Left lobe of liver (tissue), 2 donors: ENCODE data around the gene ATP6V1B1. TPM values are rescaled to one million over a fixed set of nuclear protein-coding genes. Genes with fewer than 3 reads are reported as not detected.

Source experiments
- ATAC-seq: fragments of 200-7000 bp; cut with Tn5 transposase; one replicate; pipeline ENCODE4 v1.9.1; 2020; ENCODE audit warnings: mild to moderate bottlenecking, moderate library complexity
- DNase-seq: peaks from one replicate; pipeline ENCODE4 v3.0.0-alpha.2; 2020; ENCODE audit warnings: low spot score
- total RNA-seq: library from RNA; stranded (reverse); gene quantifications from one replicate; pipeline ENCODE4 v1.2.1, GENCODE V29; 2021
- donor health status: DM: no; HTN: no; CAD: no; lungs with moderate emphysema.
- donor health status: DM: no; HTN: yes; CAD: no.

The ATP6V1B1 gene
- total RNA-seq, 1 donor from 2014 or later, result not detected

DNA sequence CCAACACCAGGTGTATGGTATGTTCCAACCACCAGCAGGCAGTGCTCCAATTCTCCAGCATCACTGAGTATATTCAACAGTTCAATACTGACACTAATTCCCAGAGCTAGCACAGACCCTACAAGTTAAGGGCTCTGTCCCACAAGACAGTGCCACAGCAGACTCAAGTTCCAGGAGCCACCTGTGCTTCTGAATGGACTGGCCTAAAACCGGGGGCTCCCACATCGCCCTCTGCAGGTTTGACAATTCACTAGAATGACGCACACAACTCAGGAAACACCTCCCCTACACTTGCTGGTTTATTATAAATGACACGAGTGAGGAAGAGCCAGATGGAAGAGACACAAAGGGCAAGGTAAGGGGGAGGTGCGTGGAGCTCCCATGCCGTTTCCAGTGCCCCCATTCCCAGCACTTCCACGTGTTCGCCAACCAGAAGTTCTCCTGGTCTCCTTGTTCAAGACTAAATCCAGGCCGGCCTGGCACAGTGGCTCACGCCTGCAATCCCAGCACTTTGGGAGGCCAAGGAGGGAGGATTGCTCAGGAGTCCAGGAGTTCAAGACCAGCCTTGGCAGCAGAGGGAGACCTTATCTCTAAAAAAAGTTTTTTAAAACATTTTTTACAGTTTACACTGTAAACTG is 12.2 kb upstream of the ATP6V1B1 start:
- ATAC-seq, result no peak
- DNase-seq, result no peak

DNA sequence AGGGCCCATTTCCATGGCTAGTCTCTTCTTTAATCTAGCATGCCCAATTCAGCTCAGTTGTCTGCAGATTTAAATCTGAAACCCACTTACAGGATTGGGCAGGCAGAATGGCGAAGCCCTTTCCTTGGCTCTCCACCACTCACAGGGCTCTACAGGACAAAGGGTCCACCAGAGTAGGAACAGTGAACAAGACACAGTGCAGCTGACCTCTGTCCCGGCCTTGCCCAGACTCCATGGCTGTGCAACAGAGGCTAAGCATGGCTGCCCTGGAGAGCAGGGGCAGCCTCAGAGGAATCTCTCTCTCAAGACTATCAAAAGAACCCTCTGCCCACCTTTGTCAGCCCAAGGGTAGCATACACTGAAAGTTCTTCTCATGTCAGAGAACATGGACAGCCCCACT is 9.7 kb upstream of the ATP6V1B1 start:
- ATAC-seq (no peak), DNase-seq (peak; percentile 18)

DNA sequence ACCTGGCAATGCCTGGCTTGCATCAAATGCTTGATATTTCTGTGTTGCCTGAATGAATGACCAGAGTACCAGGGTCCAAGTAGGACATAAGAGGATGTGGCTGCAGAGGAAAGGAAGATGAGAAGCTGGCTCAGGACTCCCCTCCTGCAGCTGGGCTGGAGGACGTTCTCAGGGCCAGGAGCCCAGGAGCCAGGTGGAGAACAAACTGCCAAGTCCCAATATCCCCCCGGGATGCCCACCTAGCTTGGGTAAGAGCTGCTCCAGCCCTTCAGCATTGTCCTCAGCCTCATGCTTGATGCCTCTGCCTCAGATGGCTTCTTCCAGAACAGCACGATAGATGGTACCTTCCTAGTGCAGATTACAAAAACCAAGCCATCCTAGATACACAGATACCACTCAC is 8.6 kb upstream of the ATP6V1B1 start:
- ATAC-seq, result no peak
- DNase-seq, result peak; percentile 31

DNA sequence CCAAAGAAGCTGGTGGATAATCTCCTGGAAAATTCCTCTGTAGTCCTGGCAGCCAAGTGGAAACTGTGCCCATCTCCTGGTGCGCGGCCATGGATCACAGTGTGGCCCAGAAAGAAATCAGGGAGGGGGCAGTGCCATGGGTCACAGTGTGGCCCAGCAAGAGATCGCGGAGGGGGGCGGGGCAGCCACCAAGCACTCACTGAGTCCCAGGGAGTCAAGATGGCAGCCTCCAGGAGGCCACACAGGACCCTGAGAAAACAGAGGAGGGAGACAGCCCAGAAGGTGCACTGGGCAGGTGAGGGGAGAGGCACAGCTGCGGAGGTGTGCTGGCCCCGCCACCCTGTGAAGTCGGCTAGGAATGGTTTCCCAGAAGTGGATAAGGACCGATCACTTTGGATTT is 8.1 kb upstream of the ATP6V1B1 start:
- ATAC-seq (no peak), DNase-seq (peak; percentile 29)

DNA sequence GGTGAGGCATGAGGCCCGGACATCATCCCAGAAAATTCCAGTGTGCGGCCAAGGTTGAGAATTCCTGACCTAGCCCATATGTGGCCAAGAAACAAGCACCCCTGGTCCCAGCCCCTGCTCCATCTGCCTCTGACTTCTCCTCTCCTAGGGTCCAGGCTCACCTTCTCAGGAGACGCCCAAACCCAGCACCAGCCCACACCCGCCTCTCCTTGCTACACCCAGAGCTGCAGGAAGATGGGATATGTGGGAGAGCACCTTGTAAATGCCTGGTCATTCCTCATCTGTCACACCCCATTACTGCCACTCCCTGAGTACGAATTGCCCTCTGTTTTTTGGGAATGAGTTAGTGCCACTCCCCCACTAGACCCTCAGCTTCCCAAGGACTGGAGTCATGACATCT is 7.3 kb upstream of the ATP6V1B1 start:
- ATAC-seq, result no peak
- DNase-seq, result peak; percentile 24

DNA sequence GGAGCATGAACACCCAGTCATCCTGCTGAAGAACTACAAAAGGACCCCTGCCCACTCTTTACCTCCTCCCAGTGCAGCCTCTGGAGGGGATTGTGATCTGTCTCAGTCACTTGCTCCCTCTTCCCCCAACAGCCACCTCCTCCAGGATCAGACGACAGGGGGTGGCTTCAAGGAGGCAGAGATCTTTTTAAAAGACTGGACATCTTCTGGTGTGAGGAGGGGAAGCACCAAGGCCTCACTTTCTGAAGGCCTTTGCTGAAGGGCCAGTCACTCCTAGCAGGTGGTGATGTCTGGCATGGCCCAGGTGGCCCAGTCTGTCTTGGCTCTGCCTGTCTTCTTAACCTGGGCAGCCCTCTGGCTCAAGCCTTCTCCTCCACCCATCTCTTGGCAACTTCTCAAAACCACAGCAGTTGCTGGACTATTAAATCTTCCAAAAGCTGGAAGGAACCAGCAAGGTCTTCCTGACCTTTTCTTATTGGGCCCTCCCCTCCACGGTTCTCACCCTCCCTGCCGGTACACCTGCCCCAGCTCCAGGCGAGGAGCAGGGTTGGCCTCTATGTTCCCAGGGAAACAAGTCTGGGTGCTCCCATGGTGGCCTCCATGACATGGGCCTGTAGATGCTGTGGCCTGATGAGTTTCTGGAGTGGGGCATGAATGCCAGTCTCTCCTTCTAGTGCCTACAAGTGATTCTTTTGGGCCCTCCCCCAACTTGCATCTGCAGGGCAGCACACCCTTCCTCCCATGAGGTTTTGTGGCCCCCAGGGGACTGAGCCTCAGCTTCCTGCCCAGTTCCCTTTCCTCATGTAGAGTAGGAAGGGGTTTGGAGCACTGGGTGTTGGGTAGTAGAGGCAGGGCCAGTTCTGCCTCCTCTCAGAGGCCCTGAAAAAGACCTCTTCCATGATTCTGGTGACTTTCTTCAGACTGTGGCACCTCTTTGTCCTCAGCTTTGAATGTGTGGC is 5.0 kb upstream of the ATP6V1B1 start:
- DNase-seq (peak; percentile 16), ATAC-seq (no peak)

DNA sequence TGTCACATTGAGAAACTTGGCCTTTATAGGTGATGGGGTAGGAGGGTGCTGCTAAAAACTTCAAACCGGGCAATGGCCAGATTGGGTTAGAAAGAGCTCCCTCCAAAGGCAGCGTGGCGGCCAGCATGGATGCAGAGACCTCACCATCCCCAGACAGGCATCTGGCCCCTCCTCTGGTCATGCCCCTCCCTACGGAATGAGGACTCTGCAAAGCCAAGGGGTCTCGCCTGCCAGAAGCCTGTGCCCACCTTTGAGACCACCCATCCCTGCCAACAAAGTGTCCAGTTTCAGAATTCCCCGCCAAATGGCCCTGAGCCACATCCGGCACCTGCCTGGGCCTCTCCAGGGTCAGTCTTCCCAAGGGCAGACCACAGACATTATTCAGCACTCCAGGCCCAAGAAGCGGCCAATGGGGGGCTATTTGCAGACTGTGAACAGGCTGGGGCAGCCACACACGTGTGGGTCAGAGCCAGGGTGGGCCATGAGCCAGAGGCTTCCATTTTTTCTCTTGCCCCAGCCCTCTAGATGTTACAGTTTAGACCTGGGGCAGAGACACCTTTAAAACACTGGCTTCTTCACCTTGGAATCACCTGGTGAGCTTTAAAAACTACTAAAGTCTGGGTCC is 4.2 kb upstream of the ATP6V1B1 start:
- ATAC-seq, result no peak
- DNase-seq, result peak; percentile 38

DNA sequence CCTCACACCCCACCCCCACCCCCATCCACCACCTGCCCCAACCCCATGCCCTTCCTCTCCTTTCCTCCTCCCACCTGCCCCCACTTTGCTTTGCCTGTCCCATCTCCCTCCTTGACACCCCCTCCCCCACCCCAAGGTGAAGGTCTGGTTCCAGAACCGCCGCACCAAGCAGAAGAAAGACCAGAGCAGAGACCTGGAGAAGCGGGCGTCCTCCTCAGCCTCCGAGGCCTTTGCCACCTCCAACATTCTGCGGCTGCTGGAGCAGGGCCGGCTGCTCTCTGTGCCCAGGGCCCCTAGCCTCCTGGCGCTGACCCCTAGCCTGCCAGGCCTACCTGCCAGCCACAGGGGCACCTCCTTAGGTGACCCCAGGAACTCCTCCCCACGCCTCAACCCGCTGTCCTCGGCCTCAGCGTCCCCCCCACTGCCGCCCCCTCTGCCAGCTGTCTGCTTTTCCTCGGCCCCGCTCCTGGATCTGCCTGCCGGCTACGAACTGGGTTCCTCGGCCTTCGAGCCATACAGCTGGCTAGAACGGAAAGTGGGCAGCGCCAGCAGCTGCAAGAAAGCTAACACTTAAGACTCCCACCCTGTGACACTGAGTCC is 3.0 kb upstream of the ATP6V1B1 start:
- DNase-seq (peak; percentile 32), ATAC-seq (no peak)

DNA sequence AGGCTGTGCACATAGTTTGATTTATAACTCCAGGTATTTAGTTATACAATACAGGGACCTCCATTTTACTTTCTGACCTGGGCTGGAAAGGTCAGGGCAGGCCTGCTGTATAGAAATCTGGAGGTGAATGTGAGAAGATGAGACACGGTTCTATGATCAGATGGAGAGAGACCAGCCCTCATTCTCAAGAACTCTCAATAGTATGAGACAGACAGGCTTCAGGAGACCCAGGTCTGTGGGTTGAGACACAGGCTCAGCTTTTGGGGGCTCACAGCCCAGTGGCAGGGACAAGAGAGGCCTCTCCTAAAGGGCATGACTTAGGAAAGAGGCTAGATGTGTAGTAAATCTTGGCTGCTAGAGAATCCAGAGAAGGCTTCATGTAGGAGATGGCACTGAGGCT is 719 bp upstream of the ATP6V1B1 start:
- no peak for ATAC-seq
- peak; percentile 8 for DNase-seq

DNA sequence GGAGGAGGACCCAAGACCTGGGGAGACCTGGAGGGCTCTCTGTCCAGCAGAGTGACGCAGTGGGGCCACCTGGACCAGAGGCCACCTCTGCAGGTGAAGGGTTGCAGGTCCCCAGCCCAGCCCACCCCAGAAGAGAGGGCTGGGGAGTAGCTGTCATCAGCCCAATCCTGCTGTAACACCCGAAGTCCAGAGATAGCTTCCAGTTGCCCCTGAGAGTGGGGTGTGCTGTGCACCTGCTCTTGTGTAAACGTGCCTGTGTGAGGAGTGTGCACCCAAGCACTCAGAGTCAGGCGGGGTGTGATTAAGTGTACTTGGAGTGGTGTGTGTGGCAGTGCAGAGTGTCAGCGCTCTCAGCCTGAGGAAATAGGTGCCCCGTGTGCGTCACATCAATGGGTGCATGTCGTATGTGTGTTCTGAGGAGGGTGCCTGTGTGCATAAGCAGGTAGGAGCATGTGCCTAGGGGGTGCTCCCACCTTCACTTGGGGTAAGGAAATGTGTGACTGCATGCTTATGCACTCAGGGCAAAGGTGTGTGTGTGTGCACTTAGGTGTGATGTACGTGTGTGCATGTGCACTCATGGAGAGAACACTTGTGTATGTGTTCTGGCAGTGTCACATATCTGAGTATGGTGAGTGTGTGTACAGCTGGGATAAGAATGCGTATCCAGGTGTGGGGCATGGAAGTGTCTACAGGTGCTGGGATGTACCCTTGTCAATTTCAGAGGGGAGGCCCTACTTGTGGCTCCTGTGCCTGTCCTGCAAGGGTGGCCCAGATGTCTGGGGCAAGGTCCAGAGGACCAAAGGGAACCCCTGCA is 672 bp downstream of the ATP6V1B1 start:
- DNase-seq (peak; percentile 26), ATAC-seq (no peak)

DNA sequence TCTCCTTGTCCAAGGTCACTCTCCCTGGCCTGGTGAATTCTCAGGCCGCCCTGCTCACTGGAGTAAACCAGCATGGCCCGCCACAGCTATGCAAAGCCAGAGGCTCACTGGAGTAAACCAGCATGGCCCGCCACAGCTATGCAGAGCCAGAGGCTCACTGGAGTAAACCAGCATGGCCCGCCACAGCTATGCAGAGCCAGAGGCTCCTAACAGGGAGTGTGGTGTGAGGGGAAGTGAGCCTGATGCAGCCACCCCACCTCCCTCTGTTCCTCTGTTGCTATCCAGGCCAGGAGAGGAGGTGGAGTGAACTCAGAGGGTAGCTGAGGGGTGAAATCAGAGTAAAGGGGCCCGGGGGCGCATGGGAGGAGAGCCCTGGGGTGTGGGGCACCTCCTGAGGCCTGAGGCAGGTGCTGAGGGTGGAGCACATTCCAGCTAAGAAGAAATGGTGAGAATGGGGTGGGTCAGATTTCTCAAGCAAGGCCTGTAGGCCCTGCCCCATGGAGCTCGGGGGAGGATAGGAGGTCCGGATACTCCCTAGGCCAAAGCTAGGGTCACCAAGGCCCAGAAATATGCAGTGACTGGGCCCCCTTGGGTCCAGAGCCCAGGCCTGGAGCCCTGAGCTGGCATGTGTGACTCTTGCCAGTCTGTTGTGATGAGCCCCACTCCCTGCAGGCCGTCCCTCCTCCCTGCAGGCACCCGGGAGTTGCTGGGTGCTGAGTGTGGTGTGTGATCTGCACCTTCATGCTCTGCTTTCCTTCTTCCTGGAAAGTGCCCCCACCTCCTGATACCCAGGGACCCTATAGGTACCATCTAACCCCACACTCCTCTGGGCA is 1.5 kb downstream of the ATP6V1B1 start:
- ATAC-seq, result no peak
- peak; percentile 21 for DNase-seq

DNA sequence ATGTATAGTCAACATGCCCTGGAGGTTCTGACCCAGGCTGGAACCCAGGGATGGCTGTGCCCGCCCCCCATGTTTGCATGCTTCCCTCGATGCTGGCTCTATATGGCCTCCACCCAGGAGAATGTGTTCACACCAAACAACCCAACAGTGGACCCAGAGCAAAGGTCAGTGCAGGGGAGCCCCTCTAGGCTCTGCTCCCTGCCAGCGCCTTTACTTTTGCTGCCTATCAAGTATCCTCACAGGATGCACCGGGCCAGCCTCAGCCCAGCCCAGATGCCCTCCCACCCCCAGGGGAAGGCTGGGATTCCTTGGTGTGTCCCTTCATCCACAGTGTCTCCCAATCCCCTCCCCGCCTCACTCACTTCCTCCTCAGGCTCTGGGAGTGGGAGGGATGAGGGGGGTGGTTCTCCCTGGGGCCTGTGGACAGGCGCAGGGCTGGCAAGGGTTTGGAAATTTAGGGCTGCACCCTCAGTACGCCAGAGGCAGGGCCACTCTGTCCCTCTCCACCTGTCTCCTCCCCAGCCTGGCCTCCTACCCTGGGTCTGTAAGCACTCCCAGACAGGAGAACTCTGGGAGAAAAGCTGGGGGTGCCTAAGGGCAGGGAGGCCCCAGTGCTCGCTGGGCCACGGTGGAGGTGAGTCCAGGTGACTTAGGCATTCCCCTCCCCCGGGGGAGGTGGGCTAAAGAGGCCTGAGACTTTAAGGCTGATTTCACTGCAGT is 2.3 kb downstream of the ATP6V1B1 start:
- ATAC-seq (no peak), DNase-seq (no peak)

DNA sequence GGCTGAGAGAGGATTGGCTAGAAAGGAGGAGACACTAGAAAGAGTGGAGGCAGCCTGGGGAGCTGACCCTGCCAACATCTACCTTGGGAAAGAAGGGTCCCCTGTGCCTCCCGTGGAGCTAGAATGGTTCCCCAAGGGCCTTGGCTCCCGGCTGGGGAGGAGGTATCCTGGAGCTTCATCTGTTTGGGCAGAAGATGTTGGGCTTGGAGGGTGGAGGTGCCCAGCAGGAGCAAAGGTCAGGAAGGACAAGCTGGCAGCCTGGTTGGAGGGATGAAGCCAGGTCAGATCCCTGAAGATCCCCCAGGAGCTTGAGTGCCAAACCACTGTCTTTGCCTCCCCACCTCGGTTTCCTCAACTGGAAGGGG is 2.9 kb downstream of the ATP6V1B1 start:
- DNase-seq (no peak), ATAC-seq (no peak)

DNA sequence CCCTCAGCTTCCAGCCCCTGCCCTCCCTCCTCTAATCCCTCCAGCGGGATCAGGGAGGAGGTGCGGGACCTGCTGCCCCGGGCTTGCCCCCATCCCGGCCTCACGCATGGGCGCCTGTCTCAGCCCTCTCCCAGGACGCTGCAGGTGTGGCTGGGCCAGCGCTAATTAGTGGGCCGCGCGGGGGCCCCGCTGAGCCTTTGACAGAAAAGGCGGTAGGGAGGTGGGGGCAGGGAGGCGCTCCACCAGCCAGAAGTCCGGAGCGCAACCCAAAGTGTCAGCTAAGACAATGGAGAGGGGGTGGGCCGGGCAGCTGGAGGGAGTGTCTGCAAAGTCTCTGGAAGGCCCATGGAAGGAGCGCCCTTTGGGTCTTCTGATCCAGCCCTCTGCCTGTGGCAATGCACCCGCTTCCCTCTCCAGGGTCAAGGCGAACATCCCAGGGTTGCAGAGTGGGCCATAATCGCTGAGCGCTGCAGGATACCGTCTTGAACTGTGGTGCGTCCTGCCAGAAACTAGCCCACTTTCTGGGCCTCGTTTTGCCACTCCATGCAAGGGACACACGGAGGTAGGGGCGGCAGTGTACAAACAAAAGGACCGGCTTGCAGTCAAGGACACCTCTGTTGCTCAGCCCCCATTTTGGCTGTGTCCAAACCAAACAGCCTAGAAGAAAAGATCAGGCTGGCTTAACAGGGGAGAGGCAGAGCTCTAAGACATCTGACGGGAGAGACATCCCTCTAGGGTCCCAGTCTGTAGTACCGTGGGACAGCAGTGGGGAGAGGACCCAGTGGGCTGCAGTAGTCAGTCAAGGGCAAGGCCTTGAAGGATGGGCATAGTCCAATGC is 3.5 kb downstream of the ATP6V1B1 start:
- ATAC-seq (no peak), DNase-seq (peak; percentile 35)

DNA sequence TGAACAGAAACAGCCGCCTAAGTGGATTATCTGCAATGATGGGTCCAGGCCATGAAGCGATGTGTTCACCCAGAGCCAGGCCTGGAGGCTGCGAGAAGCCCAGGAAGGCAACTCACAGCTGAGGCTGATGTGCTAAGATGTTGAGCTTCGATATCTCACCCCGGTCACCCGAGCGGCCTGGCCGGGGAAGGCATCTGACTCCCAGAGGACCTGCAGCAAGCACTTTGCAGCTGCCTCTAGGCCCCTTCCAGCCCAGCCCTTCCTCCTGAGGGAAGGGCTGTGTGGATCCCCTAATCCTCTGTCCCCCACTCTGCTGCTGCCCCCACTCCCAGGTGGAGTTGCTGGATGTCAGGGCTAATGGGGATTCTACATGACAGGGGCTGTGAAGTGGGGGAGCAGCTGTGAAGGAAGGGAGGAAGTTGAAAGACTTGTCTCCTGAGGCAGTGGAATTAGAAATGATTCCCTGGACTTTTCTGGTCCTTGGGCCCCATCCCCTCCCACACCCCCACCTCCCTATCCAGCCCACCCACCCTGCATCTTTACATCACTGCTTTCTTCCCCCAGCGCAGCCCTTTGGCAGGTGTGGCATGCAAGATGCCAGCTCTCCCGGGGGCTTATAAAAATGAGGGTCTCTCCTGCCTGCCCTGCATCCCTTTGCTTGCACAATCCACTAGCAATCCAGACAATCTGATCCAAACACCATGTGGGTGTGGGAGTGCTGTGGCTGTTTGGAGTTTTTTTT is 4.3 kb downstream of the ATP6V1B1 start:
- ATAC-seq (no peak), DNase-seq (no peak)

DNA sequence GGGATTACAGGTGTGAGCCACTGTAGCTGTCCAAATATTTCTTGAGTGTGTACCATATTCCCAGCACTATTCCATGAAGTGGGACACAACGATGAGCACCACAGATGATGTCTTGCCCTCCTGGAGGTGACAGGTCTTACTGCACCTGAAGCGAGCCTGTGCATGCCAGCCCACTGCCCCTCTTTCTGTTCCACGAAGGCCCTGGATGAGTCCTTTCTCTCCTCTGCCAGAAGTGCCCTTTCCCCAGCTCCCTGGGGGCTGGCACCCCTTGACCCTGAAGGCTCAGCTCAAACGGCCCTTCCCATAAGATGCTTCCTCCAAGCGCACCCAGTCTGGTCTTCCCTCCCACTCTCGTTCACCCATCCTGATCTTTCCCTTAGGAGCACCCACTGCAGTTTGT is 5.5 kb downstream of the ATP6V1B1 start:
- ATAC-seq (no peak), DNase-seq (no peak)

DNA sequence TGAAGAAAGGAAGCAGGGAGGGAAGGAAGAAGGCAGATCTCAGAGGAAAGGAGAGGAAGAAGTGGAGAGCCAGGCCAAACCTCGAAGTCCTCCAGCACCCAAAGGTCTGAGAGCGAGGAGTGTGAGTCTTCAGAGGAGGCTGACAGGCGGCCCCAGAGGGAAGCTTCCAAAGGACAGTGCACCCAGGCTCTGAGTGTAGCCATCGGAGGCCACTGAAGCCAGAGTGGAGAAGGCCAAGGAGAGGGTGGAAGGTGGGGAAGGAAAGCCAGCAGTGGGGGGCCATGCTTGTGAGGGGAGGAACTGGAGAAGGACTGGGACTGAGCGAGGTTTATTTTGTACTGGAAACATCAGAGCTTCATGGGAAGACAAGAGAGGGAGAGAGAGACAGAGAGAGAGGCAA is 6.0 kb downstream of the ATP6V1B1 start:
- DNase-seq (no peak), ATAC-seq (no peak)
